NCI-H1092 treated with DMSO at 0.1 percent for 48 hours (cell line): ENCODE data around the gene TTC27.
"Not testable (repeated sequence)": the region's sequence is repeated elsewhere in the genome, so short reads cannot be mapped to it uniquely, and the experiment has no call there.

ENCODE experiments used
- DNase-seq: peaks from one replicate; lab custom pipeline; 2025; lab: John Stamatoyannopoulos, UW

The TTC27 gene

GRCh38 chr2:32627814-32628579 lies at the start of gene TTC27:
Gene TTC27 (plus strand): TSS chr2:32628050. CDS start chr2:32628293, 243 bp downstream.
- DNase-seq: peak; percentile 74

- no peak for DNase-seq
Observed at GRCh38 chr2:32591669-32592463, 36.0 kb upstream of the TTC27 start.

- DNase-seq: no peak
Observed at GRCh38 chr2:32594573-32594972, 33.3 kb upstream of the TTC27 start.

GRCh38 chr2:32611366-32611765 lies 16.5 kb upstream of the TTC27 start:
- no peak for DNase-seq

- no peak for DNase-seq
Observed at GRCh38 chr2:32611771-32612170, 16.1 kb upstream of the TTC27 start.

GRCh38 chr2:32614084-32614483 lies 13.8 kb upstream of the TTC27 start:
- DNase-seq: no peak

GRCh38 chr2:32617599-32618189 lies 10.2 kb upstream of the TTC27 start:
- no peak for DNase-seq

GRCh38 chr2:32622570-32623310 lies 5.1 kb upstream of the TTC27 start:
- no peak for DNase-seq

GRCh38 chr2:32623311-32623706 lies 4.5 kb upstream of the TTC27 start:
- no peak for DNase-seq

GRCh38 chr2:32624812-32625211 lies 3.0 kb upstream of the TTC27 start:
- no peak for DNase-seq

GRCh38 chr2:32626639-32627221 lies 1.1 kb upstream of the TTC27 start:
- DNase-seq: no peak

- DNase-seq: no peak
Observed at GRCh38 chr2:32627441-32627813, 423 bp upstream of the TTC27 start.

GRCh38 chr2:32632089-32632488 lies 4.2 kb downstream of the TTC27 start:
- no peak for DNase-seq

GRCh38 chr2:32633040-32633439 lies 5.2 kb downstream of the TTC27 start:
- no peak for DNase-seq

GRCh38 chr2:32638548-32638947 lies 10.7 kb downstream of the TTC27 start:
- DNase-seq: not testable (repeated sequence)

- DNase-seq: no peak
Observed at GRCh38 chr2:32641180-32641579, 13.3 kb downstream of the TTC27 start.

GRCh38 chr2:32647180-32647651 lies 19.4 kb downstream of the TTC27 start:
- DNase-seq: no peak

GRCh38 chr2:32652555-32653209 lies 24.8 kb downstream of the TTC27 start:
- DNase-seq: peak; percentile 95

- no peak for DNase-seq
Observed at GRCh38 chr2:32656069-32656468, 28.2 kb downstream of the TTC27 start.

GRCh38 chr2:32663864-32664263 lies 36.0 kb downstream of the TTC27 start:
- no peak for DNase-seq

- DNase-seq: no peak
Observed at GRCh38 chr2:32666704-32667103, 38.9 kb downstream of the TTC27 start.
